C4-2B (cell line): ENCODE measurements around the gene NBAS.
"Not testable (repeated sequence)": the region's sequence is repeated elsewhere in the genome, so short reads cannot be mapped to it uniquely, and the experiment has no call there.

Experiments used
- CTCF ChIP-seq: fragments of 450-650 bp; conservative IDR thresholded peaks from 2 replicates; pipeline ENCODE4 v1.5.1; 2017; ENCODE audit warnings: mild to moderate bottlenecking
- ZFX ChIP-seq: fragments of 450-650 bp; IDR thresholded peaks from 2 replicates; pipeline ENCODE4 v1.6.1; 2017

GRCh38 chr2:15542269-15542668, 18.9 kb downstream of the NBAS start:
- TF ChIP-seq CTCF, ZFX: not testable (repeated sequence)
